Stimulated activated CD4-positive, alpha-beta T cell treated with anti-CD3 and anti-CD28 coated beads, Interleukin-4, amount 100 ng/mL, for 24 hours (primary cell): ENCODE results near the gene XIAP.
"Not testable (repeated sequence)": the region's sequence is repeated elsewhere in the genome, so short reads cannot be mapped to it uniquely, and the experiment has no call there.

Source experiments
- DNase-seq: peaks from one replicate; pipeline ENCODE4 v3.0.0-alpha.2; 2020

Gene XIAP

DNA sequence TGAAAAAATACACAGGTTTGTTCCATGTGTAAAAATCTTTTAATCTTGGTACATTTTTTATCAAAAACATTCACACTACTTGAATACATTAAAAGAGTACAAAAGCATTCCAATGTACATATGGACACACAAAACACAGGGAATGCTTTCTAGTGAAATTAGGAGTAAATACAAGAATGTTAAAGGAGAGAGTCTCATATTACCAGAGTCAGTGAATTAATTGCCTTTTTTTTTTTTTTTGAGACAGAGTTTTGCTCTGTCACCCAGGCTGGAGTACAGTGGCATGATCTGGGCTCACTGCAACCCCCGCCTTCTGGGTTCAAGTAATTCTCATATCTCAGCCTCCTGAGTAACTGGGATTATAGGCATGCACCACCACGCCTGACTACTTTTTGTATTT lies 17.0 kb downstream of the XIAP start:
- DNase-seq = no peak

DNA sequence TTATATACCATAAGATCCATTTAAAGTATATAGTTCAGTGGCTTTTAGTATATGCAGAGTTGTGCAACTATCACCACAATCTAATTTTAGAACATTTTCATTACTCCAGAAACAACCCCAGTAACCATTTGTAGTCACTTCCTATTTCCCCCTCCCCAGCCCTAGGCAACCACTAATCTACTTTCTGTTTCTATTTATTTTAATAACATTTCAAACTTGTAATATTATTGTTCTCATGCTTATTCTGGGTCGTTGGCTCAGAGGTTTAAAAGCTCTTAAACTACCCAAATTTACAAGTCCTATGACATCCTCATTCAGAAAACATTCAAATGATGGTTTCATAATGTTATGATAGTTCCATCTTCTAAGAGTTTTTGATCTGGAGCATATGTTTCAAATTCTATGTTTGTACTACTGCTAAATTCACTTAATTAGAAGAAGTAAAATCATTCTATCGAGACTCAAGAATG lies 18.4 kb downstream of the XIAP start:
- DNase-seq = no peak

DNA sequence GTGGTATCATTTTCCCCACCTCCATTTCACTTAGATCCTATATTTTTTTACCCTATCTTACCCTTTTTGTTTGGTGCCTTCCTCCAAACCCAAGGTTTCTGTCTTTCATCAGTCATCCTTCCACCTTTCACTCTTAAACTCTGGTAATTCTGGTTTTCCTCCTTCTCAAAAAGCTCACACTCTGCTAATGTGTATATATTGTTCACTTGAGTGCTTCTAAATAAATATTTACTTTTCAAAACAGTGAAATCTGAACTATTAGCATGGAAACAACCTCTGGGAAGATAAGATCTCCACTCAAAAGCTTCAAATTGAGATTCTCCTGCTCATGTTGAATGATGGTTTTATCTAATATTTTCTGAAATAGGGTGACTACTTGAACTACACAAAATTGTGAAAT lies 21.5 kb downstream of the XIAP start:
- no peak for DNase-seq

DNA sequence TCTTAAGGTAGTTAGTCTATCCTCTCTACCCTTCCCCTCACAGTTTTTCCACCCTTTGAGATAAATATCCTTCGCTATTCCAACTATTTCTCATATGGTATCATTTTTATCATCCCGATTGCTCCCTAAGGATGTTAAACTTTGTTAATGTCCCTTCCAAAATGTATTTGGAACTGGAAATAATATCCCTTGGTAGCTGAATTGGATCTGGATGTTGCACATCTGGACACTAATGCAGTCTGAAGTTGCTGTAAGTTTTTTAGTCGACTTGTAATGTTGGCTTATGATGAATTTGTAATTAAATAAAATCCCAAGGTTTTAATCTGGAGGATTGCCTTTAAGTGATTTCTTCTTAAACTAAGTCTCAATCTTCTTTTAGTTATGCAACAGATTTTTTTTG lies 22.5 kb downstream of the XIAP start:
- DNase-seq = no peak

DNA sequence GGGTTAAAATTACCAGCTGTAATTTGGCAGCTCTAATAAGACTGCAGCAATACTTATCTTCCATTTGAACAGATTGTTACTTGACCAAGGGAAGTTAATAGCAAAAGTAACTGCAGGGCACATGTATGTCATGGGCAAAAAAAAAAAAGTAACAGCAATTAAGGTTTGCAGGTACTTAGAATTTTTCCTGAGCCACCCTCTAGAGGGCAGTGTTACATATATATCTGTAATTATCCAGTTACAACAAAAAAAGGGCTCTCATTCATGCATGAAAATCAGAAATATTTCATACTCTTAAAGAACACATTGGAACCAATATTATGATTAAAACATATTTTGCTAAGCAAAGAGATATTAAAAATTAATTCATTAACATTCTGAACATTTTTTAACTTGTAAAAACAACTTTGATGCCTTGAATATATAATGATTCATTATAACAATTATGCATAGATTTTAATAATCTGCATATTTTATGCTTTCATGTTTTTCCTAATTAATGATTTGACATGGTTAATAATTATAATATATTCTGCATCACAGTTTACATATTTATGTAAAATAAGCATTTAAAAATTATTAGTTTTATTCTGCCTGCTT lies 25.1 kb downstream of the XIAP start:
- peak; percentile 46 for DNase-seq

DNA sequence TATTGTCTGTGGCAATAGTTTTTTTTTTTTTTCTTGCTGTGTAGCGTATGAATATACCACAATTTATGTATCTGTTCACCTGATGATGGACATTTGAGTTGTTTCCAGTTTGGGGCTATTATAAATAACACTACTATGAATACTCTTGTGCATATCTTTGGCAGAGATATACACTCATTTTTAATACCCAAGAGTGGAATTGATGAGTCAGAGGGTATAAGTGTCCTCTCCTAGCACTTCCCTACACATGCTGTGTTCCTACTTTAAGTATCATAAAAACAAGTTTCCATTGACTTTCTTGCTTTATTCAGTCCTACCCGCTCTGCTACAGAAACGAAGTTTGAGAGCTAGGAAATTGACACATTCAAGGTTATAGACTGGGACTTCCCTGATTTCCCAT lies 39.8 kb downstream of the XIAP start:
- DNase-seq = no peak

DNA sequence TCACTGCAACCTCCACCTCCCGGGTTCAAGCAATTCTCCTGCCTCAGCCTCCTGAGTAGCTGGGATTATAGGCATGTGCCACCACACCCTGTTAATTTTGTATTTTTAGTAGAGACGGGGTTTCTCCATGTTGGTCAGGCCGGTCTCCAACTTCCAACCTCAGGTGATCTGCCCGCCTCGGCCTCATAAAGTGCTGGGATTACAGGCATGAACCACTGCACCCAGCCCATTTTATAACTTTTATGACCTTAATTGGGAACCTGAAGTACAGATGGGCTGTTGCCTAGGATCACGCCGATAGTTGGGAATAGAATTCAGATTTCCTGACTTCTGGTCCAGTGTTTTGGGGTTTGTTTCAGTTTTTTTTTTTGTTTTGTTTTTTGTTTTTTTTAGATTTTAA lies 43.4 kb downstream of the XIAP start:
- DNase-seq = not testable (repeated sequence)

DNA sequence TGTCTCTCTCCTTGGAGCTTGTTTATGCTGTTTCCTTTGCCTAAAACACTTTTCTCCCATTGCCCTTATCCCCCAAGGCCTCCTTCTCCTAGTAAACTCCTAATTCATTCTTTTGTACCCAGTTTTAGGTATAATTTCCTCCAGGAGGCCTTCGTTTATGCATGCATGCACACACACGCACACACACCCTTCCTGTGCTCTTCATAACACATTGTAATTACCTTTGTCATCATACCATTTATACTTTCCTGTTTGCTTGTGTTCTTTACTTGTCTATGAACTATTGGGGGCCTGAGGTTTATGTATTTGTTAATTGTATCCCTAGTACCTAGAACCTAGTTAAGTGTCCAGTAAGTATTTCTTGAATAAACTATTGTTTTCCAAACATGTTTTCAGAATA lies 45.5 kb downstream of the XIAP start:
- no peak for DNase-seq

DNA sequence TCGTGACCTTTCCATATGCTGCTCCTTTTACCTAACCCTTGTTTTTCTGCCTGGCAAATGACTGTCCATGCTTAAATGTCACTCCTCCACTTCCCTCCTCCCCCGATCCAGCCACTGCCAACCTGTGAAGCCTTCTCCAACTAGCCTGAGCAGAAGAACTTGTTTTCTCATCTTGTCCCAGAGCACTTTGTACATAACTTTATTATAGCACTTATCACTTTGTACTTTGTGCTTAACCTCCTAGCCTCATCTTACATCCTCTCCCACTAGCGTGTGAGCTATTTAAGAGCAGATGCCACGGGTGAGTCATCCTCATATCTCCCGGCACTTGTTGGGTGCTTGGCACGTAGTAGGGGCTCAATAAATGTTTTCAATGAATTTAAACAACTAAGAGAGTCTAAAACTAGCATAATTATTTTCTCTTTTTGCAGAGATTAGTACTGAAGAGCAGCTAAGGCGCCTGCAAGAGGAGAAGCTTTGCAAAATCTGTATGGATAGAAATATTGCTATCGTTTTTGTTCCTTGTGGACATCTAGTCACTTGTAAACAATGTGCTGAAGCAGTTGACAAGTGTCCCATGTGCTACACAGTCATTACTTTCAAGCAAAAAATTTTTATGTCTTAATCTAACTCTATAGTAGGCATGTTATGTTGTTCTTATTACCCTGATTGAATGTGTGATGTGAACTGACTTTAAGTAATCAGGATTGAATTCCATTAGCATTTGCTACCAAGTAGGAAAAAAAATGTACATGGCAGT lies 46.9 kb downstream of the XIAP start:
- no peak for DNase-seq

DNA sequence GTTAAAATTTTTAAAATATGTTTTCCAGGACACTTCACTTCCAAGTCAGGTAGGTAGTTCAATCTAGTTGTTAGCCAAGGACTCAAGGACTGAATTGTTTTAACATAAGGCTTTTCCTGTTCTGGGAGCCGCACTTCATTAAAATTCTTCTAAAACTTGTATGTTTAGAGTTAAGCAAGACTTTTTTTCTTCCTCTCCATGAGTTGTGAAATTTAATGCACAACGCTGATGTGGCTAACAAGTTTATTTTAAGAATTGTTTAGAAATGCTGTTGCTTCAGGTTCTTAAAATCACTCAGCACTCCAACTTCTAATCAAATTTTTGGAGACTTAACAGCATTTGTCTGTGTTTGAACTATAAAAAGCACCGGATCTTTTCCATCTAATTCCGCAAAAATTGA lies 49.7 kb downstream of the XIAP start:
- DNase-seq = no peak

DNA sequence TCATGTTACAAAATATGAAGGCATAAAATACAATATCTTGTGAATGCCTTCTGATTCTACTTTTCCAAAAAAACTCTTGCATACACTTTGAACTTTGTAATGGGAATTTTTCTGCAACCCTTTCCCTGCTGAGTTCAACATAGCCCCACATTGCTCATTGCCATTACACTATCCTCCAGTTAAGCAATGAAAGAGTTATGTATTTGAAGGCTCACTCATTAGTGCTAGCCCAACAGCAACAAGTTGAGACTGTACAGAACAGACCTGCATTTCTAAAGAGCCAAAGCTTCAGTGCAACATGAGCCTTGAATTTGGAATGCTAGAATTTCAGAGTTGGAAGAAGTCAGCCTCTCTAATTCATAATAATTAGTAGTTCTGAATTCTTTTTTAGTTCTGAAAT lies 57.2 kb downstream of the XIAP start:
- no peak for DNase-seq

DNA sequence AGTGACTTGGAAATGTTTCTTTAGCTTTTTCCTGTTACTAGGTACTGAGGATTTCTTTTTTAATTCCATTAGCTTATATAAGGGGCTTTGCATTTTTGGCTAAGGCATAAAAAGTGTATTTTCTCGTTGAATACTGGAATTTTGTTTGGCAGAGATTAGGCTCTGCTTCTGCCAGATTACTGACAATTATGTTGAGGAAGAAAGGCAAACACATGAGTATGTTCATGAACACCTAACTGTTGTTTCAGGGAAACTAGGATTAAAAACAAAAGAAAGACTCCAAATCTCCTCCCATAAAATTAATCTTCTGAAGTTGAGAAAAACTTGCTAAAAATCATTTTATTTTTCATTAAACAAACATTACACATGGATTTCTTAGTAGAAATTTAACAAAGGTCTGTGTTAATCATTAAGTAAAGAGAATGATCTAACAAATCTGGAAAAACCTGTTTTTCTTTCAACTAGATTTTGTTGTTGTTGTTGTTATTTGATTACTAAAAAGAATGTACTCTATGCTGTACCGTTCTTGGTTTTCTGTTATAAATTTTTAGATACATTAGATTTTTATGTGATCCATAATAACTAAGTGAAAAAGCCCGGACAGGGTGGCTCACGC lies 58.4 kb downstream of the XIAP start:
- DNase-seq = no peak

DNA sequence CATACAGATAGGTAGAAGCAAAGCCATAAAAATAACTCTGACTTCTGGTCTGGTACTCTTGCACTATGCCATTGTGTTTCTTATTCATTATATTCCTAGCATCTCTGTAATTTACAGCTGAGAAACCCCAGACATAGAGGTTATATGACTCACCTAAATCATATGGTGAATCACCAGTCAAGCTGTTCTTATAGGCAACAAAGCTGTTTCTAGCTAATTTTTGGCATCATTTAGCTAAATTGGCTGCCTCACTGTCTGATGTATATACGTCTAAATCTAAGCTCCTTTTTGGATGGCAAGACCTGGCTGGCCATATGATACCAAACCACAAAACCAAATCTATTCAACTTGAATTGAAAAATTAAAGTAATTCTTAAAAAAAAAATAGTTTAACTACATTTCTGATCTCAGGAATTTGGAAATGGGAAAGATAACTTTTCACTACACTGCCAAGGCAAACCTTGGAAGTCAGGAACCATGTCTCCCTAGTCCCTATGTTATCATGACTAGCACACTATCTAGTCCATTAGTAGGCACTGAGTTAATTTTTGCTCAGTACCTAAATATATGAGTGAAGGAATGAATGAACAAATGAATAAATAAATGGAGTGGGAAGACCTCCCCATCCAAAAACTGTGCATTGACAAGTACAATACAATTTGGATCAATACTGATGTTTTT lies 60.4 kb downstream of the XIAP start:
- no peak for DNase-seq

DNA sequence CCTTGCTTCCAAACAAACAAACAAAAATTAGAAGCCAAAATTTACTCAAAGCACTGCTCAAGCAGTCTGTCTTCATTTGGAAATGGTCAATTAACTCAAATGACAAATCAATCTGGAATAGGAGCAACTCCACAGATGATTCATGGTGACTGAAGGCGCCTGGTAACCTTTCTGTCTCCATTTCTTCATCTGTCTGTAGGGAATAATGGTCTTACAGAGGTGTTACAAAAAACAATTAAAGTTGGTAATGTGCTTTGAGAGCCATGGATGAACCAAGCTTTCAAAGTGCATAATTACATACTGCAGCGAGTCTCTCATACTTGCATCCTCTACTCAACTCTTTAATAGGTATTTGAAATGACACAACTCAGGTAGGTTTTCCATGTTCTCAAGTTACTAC lies 63.4 kb downstream of the XIAP start:
- DNase-seq = no peak

DNA sequence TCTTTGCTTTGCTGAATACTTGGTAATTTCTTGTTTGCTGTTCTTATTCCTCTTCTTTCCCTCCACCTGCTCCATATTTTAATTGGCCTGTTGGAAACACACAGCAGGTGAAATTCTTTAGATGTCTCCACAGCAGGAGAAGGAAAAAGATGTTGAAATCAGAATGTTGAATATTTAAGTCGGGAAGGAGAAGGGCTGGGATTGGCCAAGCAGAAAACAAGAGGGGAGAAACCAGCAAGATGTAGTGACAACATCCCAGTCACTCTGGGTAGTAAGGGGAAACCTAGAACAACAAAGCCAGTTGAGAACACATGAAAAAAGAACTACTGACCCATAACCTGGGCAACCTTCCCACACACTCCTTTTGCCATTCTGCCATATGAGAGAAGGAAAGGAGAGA lies 64.3 kb downstream of the XIAP start:
- DNase-seq = no peak

DNA sequence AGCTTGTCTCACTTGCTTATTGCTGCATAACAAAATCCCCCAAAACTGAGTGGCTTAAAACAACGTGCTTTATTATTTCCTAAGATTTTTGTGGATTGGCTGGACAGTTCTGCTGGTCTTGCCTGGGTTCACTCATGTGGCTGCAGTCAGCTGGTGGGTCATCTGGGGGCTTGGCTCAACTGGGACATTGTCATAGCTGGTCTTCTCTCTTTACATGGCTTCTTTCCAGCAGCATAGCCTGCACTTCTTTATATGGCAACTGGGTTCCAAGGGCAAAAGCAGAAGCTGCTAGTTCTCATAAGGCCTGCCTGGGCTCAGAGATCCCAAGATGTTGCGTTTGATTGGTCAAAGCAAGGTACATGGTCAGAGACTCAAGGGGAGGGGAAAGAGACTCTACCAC lies 68.0 kb downstream of the XIAP start:
- no peak for DNase-seq

DNA sequence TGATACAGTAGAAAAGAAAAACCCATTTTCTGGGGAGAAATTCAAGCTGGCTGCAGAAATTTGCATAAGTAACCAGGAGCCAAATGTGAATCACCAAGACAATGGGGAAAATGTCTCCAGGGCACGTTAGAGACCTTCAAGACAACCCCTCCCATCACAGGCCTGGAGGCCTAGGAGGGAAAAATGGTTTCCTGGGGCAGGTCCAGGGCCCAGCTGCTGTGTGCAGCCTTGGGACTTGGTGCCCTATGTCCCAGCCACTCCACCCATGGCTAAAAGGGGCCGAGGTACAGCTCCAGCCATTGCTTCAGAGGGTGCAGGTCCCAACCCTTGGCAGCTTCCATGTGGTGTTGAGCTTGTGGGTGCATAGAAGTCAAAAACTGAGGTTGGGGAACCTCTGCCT lies 72.2 kb downstream of the XIAP start:
- not testable (repeated sequence) for DNase-seq

DNA sequence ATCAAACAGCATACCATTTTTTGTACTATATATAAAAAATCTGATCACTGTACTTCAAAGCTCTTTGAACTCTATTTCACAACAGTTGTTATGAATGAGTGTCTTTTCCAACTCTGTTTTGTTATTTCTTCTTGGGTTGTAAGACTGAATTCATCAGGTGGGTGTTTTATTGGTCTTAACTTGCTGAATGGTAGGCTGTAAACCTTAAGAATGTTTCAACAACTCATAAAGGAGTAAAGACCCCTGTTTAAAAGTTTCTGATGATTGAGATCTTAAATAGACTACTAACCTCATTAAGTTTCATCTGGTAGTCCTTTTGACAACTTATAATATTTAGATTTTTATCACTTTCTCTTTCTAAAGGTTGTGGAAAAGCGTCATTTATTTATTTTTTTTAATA lies 83.2 kb downstream of the XIAP start:
- no peak for DNase-seq

DNA sequence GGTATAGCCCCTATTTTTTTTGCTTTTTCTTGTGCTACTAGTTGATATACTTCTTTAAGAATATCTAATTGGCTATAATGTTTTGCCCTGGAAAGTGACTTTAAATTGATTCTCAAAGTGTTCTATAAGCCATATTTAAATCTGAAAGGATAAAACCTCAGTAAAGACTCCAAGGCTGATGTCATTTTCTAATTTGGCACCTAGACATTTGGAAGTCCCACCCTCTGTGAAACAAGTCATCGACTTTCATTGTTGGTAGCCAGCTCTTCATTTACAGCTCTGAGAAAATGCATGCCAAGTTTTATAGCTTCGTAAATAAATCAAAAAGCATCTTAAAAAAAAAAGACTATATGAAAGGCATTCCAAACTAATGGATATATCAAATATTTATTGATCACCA lies 83.6 kb downstream of the XIAP start:
- no peak for DNase-seq

DNA sequence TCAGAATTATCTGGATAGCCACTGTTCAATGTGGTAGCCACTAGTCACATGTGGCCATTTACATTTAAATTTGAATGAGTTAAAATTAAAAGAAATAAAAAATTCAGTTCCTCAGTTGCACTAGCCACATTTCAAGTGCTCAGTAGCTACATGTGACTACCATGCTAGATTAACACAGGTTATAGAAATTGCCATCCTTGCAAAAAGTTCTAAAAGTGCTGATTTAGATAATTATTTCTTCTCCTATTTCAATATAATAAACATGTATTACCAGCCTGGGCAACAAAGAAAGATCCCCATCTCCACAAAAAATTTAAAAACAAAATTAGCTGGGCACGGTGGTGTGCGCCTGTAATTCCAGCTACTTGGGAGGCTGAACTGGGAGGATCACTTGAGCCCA lies 90.0 kb downstream of the XIAP start:
- no peak for DNase-seq

DNA sequence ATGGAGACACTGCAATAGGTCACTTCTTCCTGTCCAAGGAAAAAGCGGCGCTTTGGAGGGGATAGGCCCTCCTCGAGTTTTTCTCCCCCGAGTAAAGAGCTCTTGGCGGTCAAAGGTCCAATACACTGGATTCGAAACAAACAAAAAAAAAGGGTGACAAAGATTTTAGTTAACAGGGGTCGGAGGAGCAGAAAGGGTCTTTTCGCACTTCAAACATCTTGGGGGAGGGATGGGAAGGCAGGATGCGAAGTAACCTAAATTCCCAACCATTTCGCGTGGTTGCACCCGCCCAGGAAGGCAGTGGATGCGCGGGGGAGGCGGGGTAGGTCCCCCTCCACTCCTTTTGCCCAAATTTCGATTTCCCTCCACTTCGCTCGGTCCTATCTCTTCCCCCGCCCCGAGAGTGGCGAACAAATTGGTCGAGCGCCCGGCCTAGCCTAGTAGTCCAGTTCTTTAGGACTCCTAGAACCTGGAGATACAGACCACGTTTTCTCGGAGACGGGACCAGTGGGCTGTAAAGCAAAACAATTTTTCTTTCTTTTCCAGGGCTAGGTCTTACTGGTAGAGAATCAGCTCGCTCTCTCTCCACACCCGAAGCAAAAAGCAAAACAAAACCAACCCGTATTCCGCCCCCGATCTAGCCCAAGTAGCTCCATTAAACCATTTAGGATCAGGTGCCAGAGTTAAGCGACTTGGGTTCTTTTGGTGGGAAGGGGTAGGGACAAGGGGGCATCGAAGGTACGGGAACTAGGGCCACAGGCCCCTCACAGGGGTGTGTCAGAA lies 99.6 kb downstream of the XIAP start:
- peak; percentile 7 for DNase-seq

DNA sequence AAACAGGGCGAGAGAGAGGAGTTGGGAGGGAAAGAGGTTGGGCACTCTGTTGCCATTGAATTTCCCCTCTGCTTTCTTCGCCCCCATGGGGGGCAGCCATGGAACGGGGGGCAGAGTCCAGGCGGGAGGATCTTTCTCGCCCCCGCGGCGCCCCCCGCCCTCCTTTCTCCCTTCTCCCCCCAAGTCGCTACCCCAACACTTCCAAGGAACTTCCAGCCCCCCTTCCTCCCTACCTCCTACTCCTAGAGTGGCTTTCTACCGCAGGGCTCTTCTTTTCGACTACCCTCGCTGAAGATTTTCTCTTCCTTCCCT lies 101.1 kb downstream of the XIAP start:
- DNase-seq = no peak
